CD4-positive, alpha-beta T cell treated with Interferon alpha-2 for 1 hour (primary cell): Measurements from ENCODE around the gene DDX49.

Source experiments
- DNase-seq, 2 donors: peaks; one replicate each; pipeline ENCODE4 v3.0.0-alpha.2; 2020 to 2022

The DDX49 gene, protein sequence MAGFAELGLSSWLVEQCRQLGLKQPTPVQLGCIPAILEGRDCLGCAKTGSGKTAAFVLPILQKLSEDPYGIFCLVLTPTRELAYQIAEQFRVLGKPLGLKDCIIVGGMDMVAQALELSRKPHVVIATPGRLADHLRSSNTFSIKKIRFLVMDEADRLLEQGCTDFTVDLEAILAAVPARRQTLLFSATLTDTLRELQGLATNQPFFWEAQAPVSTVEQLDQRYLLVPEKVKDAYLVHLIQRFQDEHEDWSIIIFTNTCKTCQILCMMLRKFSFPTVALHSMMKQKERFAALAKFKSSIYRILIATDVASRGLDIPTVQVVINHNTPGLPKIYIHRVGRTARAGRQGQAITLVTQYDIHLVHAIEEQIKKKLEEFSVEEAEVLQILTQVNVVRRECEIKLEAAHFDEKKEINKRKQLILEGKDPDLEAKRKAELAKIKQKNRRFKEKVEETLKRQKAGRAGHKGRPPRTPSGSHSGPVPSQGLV

GRCh38 chr19:18919086-18919899 is at the start of gene DDX49, which contains the start of gene COPE:
Gene DDX49 (plus strand): TSS chr19:18919715. CDS start chr19:18919742, 27 bp downstream.
Gene COPE (minus strand): TSS chr19:18919387. CDS start chr19:18919348, 39 bp downstream.
- peak; percentile 98 to 99 for DNase-seq

- DNase-seq = no peak
These were observed 49.6 kb upstream of the DDX49 start for GRCh38 chr19:18869781-18870530.

DNA sequence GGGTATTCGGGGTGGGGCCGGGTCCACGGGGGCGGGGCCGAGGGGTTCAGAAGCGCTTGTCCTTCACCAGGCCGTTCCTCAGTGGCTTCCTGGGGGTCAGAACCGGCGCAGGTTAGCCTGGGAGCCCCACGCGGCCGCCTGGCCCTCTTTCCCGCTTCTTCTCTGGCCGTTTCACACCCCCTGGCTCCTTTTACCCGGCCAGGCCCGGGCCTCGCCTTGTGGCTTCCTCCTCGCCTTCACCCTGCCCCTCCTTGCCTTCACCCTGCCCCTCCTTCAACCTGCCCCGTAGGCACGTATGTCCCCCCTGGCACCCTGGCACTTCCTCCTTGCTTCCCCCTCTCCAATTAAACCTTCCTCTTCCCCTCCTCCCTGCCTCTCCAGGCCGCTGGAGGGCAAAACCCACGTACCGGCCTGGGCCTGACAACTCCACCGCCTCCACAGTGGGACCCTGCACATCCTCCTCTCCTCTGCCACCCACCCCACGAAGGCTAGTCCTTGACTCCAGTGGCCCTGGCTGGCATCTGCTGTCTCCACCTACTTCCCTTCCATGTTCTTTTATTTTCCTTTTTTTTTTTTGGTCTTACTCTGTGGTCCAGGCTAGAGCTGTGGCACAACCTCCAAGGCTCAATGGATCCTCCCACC is 48.9 kb upstream of the DDX49 start:
- DNase-seq = no peak

DNA sequence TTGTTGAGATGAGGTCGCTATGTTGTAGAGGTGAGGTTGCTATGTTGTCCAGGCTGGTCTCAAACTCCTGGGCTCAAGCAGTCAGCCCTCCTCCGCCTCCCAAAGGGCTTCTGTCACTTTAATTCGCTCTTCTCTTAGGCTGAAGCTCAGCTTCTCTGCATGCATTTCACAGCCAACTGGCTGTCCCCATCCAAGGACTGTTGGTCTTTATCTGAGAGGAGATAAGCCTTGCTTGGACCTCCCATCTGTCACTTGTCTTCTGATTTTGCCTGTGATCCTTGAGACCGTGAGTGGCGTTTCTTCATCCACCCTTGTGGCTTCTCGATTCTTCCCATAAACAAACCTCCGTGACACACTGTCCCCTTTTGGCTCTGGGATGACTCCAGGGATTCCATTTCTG is 48.0 kb upstream of the DDX49 start:
- DNase-seq = no peak

DNA sequence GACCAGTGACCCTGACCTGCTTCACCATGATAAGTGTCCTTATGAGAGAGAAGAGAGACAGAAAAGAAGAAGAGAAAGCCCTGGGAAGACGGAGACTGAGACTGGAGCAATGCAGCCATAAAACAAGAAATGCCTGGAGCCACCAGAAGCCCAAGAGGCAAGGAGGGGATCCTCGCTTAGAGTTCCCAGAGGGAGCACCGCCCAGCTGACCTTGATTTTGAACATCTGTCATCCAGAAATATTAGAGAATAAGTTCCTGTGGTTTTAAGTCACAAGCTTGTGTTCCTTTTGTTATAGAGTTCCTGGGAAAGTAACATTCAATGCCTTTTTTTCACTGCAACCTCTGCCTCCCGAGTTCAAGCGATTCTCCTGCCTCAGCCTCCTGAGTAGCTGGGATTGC is 43.8 kb upstream of the DDX49 start:
- no peak for DNase-seq

- no peak for DNase-seq
These were observed 42.6 kb upstream of the DDX49 start for GRCh38 chr19:18876865-18877264.

- DNase-seq = no peak
These were observed 41.3 kb upstream of the DDX49 start for GRCh38 chr19:18878058-18878797.

- DNase-seq = no peak
These were observed 40.5 kb upstream of the DDX49 start for GRCh38 chr19:18878858-18879578.

DNA sequence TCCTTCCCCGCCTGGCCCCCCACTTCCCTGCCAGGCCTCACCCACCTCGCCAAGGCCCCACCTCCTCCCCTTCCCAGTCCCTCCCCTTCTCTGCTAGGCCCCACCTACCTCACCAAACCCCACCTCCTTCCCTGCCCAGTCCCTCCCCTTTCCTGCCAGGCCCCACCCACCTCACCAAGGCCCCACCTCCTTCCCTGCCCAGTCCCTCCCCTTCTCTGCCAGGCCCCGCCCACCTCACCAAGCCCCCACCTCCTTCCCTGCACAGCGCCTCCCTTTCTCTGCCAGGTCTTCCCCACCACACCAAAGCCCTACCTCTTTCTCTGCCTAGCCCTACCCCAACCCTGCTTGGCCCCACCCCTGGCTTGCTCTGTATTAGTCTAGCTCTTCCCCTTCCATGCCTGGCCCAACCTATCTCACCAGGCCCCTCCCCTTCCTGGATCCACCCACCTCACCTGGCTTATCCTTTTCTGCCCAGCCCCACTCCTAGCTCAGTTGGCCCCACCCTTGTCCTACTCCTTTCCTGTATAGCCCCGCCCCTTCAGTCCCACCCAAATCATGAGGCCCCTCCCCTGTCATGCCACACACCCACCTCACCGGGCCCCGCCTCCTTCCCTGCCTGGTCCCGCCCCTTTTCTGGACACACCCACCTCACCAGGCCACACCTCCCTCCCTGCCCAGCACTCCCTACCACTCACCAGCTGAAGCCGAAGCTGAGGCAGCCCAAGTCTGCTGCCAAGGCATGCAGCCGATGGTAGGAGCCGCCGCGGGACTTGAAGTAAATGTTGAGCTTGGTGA is 39.7 kb upstream of the DDX49 start:
- peak; percentile 37 to 38 for DNase-seq

DNA sequence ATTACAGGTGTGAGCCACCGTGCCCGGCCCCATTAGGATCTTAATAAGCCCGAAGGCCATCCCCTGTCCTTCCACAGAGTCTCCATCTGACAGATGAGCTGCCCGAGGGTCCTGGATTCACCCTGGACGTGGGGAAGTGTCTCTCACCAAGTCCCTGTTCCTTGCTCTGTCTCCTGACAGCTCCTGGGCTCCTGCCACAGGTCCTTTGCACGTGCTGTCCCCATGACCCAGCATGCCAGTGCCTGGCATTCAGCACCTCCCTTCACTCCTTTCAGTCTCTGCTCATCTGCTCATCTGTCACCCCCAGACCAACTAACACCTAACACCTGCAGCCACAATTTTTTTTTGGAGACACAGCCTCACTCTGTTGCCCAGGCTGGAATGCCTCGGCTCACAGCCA is 38.0 kb upstream of the DDX49 start:
- no peak for DNase-seq

DNA sequence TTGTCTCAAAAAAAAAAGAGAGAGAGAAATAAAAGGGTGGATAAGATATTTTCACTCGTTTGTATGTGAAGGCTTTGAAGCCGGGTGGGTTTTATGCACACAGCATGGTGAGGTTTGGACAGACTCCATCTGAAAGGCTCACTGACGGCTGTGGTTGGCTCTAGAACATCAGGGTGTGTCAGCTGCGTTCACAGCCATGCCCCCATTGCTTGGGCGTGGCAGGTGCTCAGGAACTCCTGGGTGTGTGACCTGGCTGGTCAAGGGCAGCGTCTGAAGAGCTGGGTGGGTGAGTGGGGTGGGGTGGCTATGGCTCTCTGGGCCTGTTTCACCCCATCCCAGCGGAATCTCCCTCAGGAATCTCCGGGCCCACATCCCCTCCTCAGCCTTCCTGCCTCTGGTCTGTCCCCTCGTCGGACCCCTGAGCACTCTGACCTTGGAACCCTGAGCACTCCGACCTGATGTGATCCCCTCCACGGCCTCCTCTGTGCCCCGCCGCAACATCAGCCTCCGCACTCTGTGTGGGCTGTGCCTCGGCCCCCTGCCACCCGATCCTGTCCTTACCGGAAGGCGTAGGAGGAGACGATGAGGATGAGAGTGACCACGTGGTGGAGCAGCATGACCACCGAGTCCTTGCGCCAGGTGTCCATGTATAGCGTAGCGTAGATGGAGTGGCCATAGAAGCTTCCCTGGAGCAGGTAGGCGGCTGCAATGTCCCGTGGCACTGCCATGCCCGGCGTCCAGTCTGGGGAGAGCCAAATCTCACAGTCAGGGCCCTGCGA is 35.8 kb upstream of the DDX49 start:
- no peak for DNase-seq

DNA sequence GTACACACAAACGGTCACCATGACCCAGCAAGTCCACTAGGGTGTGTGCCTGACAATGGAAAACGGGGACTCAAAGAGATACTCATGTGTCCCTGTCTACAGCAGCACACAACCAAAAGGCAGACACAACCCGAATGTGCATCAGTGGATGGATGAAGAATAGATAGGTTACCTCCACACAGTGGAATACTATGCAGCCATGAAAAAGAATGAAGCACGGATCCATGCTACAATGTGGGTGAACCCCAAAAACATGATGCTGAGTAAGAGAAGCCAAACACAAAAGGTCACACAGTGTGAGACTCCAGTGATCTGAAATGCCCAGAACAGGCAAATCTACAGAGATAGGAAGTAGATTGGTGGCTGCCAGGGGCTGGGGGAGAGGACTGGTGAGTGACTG is 32.5 kb upstream of the DDX49 start:
- no peak for DNase-seq

- DNase-seq = no peak
These were observed 29.4 kb upstream of the DDX49 start for GRCh38 chr19:18889949-18890745.

DNA sequence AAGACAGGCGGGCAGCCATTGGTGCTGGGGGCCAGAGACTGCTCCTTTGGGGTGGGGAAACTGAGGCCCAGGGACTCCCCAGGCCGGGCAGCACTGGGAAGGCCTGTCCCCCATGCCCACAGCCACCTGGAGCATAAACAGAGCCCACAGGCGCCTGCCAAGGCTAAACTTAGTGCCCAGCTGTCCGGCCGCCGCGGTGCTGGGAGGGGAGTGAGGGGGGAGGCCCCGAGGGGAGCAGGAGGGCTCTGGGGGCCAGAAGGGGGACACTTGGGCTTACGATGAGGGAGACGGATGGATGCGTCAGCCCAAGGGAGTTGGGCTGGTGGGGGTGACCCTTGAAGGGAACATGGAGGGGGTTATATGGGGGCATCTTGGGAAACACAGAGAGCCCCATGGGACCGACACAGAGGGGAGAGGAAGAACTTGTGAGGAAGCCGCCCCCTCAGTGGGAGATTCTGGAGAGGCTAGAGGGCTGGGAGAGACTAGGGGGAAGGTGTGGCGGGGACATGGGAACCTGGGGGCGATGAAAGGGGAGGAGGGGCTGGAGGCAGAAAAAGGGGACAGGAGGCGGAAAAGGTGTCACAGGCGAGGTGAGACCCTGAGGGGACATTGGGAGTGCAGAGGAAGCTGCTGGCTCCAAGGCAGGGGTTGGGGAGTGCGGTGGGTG is 25.8 kb upstream of the DDX49 start:
- no peak for DNase-seq

DNA sequence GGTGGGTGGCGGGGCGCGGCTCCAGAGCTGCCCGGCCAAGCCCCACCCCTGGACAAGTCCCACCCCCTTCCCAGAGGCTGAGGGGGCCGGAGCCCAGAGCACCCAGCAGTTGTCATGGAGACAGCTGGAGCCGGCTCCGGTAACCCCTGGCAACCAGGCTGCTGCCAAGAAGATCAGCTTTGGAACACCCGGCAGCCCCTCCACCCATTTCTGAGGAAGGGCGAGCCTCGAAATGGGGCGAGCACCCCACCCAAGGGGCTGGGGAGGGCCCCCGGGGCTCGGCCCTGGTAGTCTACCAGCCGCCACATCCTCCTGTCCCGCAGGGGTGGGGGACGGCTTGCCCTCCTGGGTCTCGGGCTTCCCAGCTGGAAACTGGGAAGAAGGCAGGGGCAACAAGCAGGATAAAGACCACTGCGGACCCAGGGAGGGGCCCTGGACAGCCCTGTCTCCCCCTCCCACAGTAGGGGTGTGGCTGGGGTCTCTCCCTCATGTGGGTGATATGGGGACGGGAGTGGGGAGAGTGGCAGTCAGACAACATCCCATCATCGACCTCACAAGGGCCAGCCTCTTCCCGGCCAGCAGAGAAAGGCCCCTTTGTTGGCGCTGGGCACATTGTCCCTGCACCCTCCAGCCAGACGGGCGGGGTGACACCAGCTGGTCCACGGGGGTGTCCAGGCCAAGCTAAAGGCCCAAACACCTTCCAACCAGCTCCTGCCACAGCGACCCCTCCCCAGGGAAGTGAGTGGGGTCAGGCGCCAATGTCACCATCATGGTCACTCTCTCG is 25.1 kb upstream of the DDX49 start:
- DNase-seq = no peak

GRCh38 chr19:18895038-18895823 is 24.3 kb upstream of the DDX49 start:
- no peak for DNase-seq
